Liver (tissue), 9 donors: ENCODE measurements around the gene CD276. TPM values are rescaled to one million over a fixed set of nuclear protein-coding genes. Genes with fewer than 3 reads are reported as not detected.

Experiments used
- DNase-seq: peaks from one replicate; pipeline ENCODE4 v3.0.0-alpha.2; 2017; ENCODE audit warnings: low spot score
- H3K27ac ChIP-seq, 2 donors: one replicate each; pipeline ENCODE4 v1.7.0; 2013; ENCODE audit warnings: inconsistent platforms in 2 of 2, low read length in 2 of 2, control low read depth in 1 of 2, low read depth in 1 of 2, mild to moderate bottlenecking in 1 of 2
- H3K27me3 ChIP-seq, 4 donors: one replicate each; pipeline versions ENCODE4 v1.6.1 to v1.7.0; 2013; ENCODE audit warnings: low read length in 3 of 4, inconsistent platforms in 1 of 4, mild to moderate bottlenecking in 1 of 4, moderate library complexity in 1 of 4; ENCODE audit not compliant: control insufficient read depth in 4 of 4, insufficient read depth in 4 of 4
- H3K36me3 ChIP-seq, 4 donors: one replicate each; pipeline versions ENCODE4 v1.6.1 to v1.7.0; 2013; ENCODE audit warnings: low read length in 3 of 4, mild to moderate bottlenecking in 3 of 4, low read depth in 1 of 4, moderate library complexity in 1 of 4; ENCODE audit not compliant: control insufficient read depth in 4 of 4, insufficient read depth in 3 of 4
- H3K4me1 ChIP-seq, 4 donors: one replicate each; pipeline versions ENCODE4 v1.6.1 to v1.7.0; 2013; ENCODE audit warnings: low read length in 3 of 4, mild to moderate bottlenecking in 3 of 4, moderate library complexity in 1 of 4; ENCODE audit not compliant: control insufficient read depth in 4 of 4, insufficient read depth in 4 of 4
- H3K4me3 ChIP-seq, 3 donors: one replicate each; pipeline versions ENCODE4 v1.6.1 to v1.7.0; 2013; ENCODE audit warnings: low read length in 3 of 3, control low read depth in 1 of 3, low read depth in 1 of 3, mild to moderate bottlenecking in 1 of 3
- H3K9ac ChIP-seq, 2 donors: one replicate each; pipeline ENCODE4 v1.7.0; 2013; ENCODE audit warnings: low read length in 2 of 2, mild to moderate bottlenecking in 2 of 2, moderate library complexity in 2 of 2, control low read depth in 1 of 2, low read depth in 1 of 2
- H3K9me3 ChIP-seq, 4 donors: one replicate each; pipeline versions ENCODE4 v1.6.1 to v1.7.0; 2013; ENCODE audit warnings: low read length in 3 of 4; ENCODE audit not compliant: control insufficient read depth in 4 of 4
- ATF3 ChIP-seq: IDR thresholded peaks from 2 replicates; pipeline ENCODE4 v1.6.1; 2016; ENCODE audit warnings: antibody characterized with exemption
- CTCF ChIP-seq: fragments of 150-350 bp; IDR thresholded peaks from 2 replicates; pipeline ENCODE4 v1.5.1; 2017; ENCODE audit warnings: improper control_type of control experiment, low read depth, low read length; ENCODE audit not compliant: missing input control
- EGR1 ChIP-seq, 2 donors: IDR thresholded peaks; 2 replicates each; pipeline ENCODE4 v1.6.1; 2016 to 2018; ENCODE audit warnings: antibody characterized with exemption in 2 of 2, low read depth in 2 of 2
- FOXA1 ChIP-seq: IDR thresholded peaks from 2 replicates; pipeline ENCODE4 v1.6.1; 2016; ENCODE audit warnings: antibody characterized with exemption
- FOXA2 ChIP-seq: IDR thresholded peaks from 2 replicates; pipeline ENCODE4 v1.6.1; 2016; ENCODE audit warnings: antibody characterized with exemption
- GABPA ChIP-seq, 2 donors: IDR thresholded peaks in 1 of 2; conservative IDR thresholded peaks in 1 of 2; 2 replicates each; pipeline ENCODE4 v1.6.1; 2016; ENCODE audit warnings: antibody characterized with exemption in 2 of 2, mild to moderate bottlenecking in 1 of 2, moderate library complexity in 1 of 2
- HNF4A ChIP-seq, 2 donors: conservative IDR thresholded peaks; 2 replicates each; pipeline ENCODE4 v1.6.1; 2016; ENCODE audit warnings: antibody characterized with exemption in 2 of 2, mild to moderate bottlenecking in 2 of 2
- HNF4G ChIP-seq: IDR thresholded peaks from 2 replicates; pipeline ENCODE4 v1.6.1; 2016; ENCODE audit warnings: antibody characterized with exemption
- JUND ChIP-seq, 2 donors: IDR thresholded peaks; 2 replicates each; pipeline ENCODE4 v1.6.1; 2016; ENCODE audit warnings: antibody characterized with exemption in 2 of 2
- MAX ChIP-seq: IDR thresholded peaks from 2 replicates; pipeline ENCODE4 v1.6.1; 2016; ENCODE audit warnings: antibody characterized with exemption
- NR2F2 ChIP-seq: IDR thresholded peaks from 2 replicates; pipeline ENCODE4 v1.6.1; 2016; ENCODE audit warnings: antibody characterized with exemption
- RAD21 ChIP-seq, 2 donors: IDR thresholded peaks; 2 replicates each; pipeline ENCODE4 v1.6.1; 2016; ENCODE audit warnings: antibody characterized with exemption in 2 of 2, mild to moderate bottlenecking in 2 of 2
- REST ChIP-seq: IDR thresholded peaks from 2 replicates; pipeline ENCODE4 v1.6.1; 2016; ENCODE audit warnings: antibody characterized with exemption, mild to moderate bottlenecking
- RXRA ChIP-seq, 2 donors: IDR thresholded peaks; 2 replicates each; pipeline ENCODE4 v1.6.1; 2017 to 2018; ENCODE audit warnings: antibody characterized with exemption in 2 of 2, mild to moderate bottlenecking in 1 of 2
- SP1 ChIP-seq: IDR thresholded peaks from 2 replicates; pipeline ENCODE4 v1.6.1; 2018; ENCODE audit warnings: antibody characterized with exemption, mild to moderate bottlenecking
- TAF1 ChIP-seq: conservative IDR thresholded peaks from 2 replicates; pipeline ENCODE4 v1.6.1; 2016; ENCODE audit warnings: antibody characterized with exemption, mild to moderate bottlenecking
- YY1 ChIP-seq: IDR thresholded peaks from 2 replicates; pipeline ENCODE4 v1.6.1; 2016; ENCODE audit warnings: antibody characterized with exemption, mild to moderate bottlenecking
- ZBTB33 ChIP-seq: IDR thresholded peaks from 2 replicates; pipeline ENCODE4 v1.6.1; 2016; ENCODE audit warnings: antibody characterized with exemption
- WGBS: extraction: QIAGEN DNeasy Blood & Tissue Kit; methylation state at CpG from one replicate; pipeline ENCODE4 v1.1.7; 2013; 5-methylcytosine and 5-hydroxymethylcytosine counted together
- polyA plus RNA-seq, 2 donors: library from polyadenylated mRNA; stranded (reverse) in 1 of 2; unstranded in 1 of 2; fragments of 200-250 nt in 1 of 2; fragments of >200 nt in 1 of 2; fragmentation: Nextera tagmentation in 1 of 2; extraction: Ambion mirVana in 1 of 2; gene quantifications; one replicate each; pipeline versions ENCODE4 v1.2.1 to v1.2.3, GENCODE V29; 2013 to 2015
- total RNA-seq, 2 donors: library from RNA; depleted of rRNA; stranded (reverse); fragments of >200 nt; gene quantifications; one replicate each; pipeline ENCODE4 v1.2.3, GENCODE V29; 2014
- donor health status: healthy.
- donor health status: healthy.
- donor health status: healthy.
- donor health status: healthy.
- donor health status: healthy.

CD276 gene
- total and polyA plus RNA-seq, 4 donors: 12.9 to 37.9 (median 25.1) TPM

GRCh38 chr15:73716417-73716816, 32.2 kb downstream of the CD276 start:
- Histone ChIP-seq H3K9ac (no peak overlapping the region), H3K36me3 (peaks cover 0 to 20% (median 3%) of the 10 kb centered on the region in 4 donors), H3K27ac (no peak overlapping the region), H3K4me1 (no peaks in the 10 kb centered on the region), H3K27me3 (no peaks in the 10 kb centered on the region), H3K9me3 (no peaks in the 10 kb centered on the region), H3K4me3 (no peak overlapping the region)
- DNase-seq: no peak
- WGBS: 76% methylated on average over 6 of the region's 6 CpGs
- TF ChIP-seq GABPA (IDR thresholded peaks at IDR 0.05 in 1 of 2, conservative IDR thresholded peaks at IDR 0.05 in 1 of 2) (no peak), YY1 (no peak), FOXA1 (no peak)

GRCh38 chr15:73717206-73717605, 33.0 kb downstream of the CD276 start:
- TF ChIP-seq SP1 (no peak), NR2F2 (no peak), JUND (IDR thresholded peaks at IDR 0.05) (no peak), ZBTB33 (no peak), REST (no peak), HNF4G (no peak), MAX (no peak), FOXA2 (no peak), CTCF (no peak), RXRA (IDR thresholded peaks at IDR 0.05) (no peak), FOXA1 (no peak), TAF1 (no peak), ATF3 (no peak), HNF4A (conservative IDR thresholded peaks at IDR 0.05) (no peak), EGR1 (IDR thresholded peaks at IDR 0.05; ENCODE audit: low read depth in 2 of 2) (no peak), RAD21 (IDR thresholded peaks at IDR 0.05) (no peak)
- no peak overlapping the region for H3K4me3 ChIP-seq
- no peaks in the 10 kb centered on the region for H3K27me3 ChIP-seq
- peaks cover 0 to 17% (median 2%) of the 10 kb centered on the region in 4 donors for H3K36me3 ChIP-seq
- H3K4me1 ChIP-seq: no peaks in the 10 kb centered on the region
- no peaks in the 10 kb centered on the region for H3K9me3 ChIP-seq
- H3K9ac ChIP-seq: no peak overlapping the region
- DNase-seq: no peak
- WGBS: 85% methylated on average over 3 of the region's 3 CpGs
- no peak overlapping the region for H3K27ac ChIP-seq
